Raji (cell line): ENCODE results near the gene BDH1.

Experiments used
- POLR2A ChIP-seq: IDR thresholded peaks from 2 replicates; pipeline ENCODE4 v1.6.1; 2011; ENCODE audit warnings: low read depth, low read length, control low read depth; ENCODE audit not compliant: insufficient read depth

The BDH1 gene

GRCh38 chr3:197528190-197528589 is 27.6 kb downstream of the BDH1 start:
- no peak for TF ChIP-seq POLR2A

- TF ChIP-seq POLR2A, result no peak
These were observed 28.2 kb downstream of the BDH1 start for GRCh38 chr3:197527569-197527968.

- no peak for TF ChIP-seq POLR2A
These were observed 30.1 kb downstream of the BDH1 start for GRCh38 chr3:197525706-197526105.

- TF ChIP-seq POLR2A, result no peak
These were observed 31.6 kb downstream of the BDH1 start for GRCh38 chr3:197524128-197524527.

GRCh38 chr3:197523526-197523925 is 32.2 kb downstream of the BDH1 start:
- TF ChIP-seq POLR2A, result no peak

- no peak for TF ChIP-seq POLR2A
These were observed 32.8 kb downstream of the BDH1 start for GRCh38 chr3:197522881-197523441.

GRCh38 chr3:197522183-197522715 is 33.5 kb downstream of the BDH1 start:
- no peak for TF ChIP-seq POLR2A

- no peak for TF ChIP-seq POLR2A
These were observed 34.2 kb downstream of the BDH1 start for GRCh38 chr3:197521277-197522182.

GRCh38 chr3:197520311-197521276 is 35.2 kb downstream of the BDH1 start:
- TF ChIP-seq POLR2A, result no peak

GRCh38 chr3:197519801-197520211 is 36.0 kb downstream of the BDH1 start:
- no peak for TF ChIP-seq POLR2A

GRCh38 chr3:197518881-197519421 is 36.8 kb downstream of the BDH1 start:
- TF ChIP-seq POLR2A, result no peak

GRCh38 chr3:197516517-197516889 is 39.3 kb downstream of the BDH1 start:
- no peak for TF ChIP-seq POLR2A

GRCh38 chr3:197514786-197515355 is 40.9 kb downstream of the BDH1 start:
- no peak for TF ChIP-seq POLR2A

- no peak for TF ChIP-seq POLR2A
These were observed 41.6 kb downstream of the BDH1 start for GRCh38 chr3:197513953-197514785.
